ENCODE results near the gene SZRD1.
"Not testable (repeated sequence)": the region's sequence is repeated elsewhere in the genome, so short reads cannot be mapped to it uniquely, and the experiment has no call there.

Gene SZRD1

DNA sequence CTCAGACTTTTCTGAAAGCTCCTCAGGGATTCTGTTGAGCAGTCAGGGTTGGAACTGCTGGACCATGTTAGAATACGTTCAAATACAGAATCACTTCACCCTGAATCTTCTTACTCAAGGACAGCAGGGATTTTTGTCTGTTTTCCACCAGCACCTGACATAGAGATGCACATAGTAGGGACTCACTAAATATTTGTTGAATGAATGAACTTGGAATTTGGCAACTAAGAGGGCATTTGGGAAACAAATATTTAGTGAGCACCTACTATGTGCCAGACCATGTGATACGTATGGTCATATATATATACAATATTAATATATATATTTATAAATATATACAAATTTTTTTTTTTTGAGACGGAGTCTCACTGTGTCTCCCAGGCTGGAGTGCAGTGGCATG lies 10.2 kb upstream of the SZRD1 start:
- ChIA-PET POLR2A (no interaction called here), CTCF (no interaction called here)
- no peak overlapping the region for H3K4me3 ChIP-seq (ENCODE audit: low read depth, low read length)
- DNase-seq (ENCODE audit: low read depth, low spot score): no peak
- no peak for TF ChIP-seq CTCF (IDR thresholded peaks at IDR 0.05; ENCODE audit: insufficient read depth, low read length, missing control alignments)

DNA sequence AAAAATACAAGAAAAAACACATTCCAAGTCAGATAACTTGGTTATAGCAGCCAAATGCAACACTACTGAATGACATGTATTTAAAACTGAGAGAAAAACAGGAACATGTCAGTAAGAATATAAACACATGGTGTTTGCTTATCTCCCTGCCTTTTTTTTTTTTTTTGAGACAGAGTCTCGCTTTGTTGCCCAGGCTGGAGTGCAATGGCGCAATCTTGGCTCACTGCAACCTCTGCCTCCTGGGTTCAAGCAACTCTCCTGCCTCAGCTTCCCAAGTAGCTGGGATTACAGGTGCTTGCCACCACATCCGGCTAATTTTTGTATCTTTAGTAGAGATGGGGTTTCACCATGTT lies 1.9 kb upstream of the SZRD1 start:
- CTCF ChIA-PET: interaction anchor here (0.9 to 7.4 kb wide), 11 partner anchors 10 to 356 kb away, joined by 3 to 119 read pairs (median 9); partner anchors contain the start of genes FAM131C, FBXO42 and NECAP2
- DNase-seq (ENCODE audit: low read depth, low spot score): peak; percentile 21
- POLR2A ChIA-PET; H3K4me3 ChIP-seq (ENCODE audit: low read depth, low read length): not testable (repeated sequence)

DNA sequence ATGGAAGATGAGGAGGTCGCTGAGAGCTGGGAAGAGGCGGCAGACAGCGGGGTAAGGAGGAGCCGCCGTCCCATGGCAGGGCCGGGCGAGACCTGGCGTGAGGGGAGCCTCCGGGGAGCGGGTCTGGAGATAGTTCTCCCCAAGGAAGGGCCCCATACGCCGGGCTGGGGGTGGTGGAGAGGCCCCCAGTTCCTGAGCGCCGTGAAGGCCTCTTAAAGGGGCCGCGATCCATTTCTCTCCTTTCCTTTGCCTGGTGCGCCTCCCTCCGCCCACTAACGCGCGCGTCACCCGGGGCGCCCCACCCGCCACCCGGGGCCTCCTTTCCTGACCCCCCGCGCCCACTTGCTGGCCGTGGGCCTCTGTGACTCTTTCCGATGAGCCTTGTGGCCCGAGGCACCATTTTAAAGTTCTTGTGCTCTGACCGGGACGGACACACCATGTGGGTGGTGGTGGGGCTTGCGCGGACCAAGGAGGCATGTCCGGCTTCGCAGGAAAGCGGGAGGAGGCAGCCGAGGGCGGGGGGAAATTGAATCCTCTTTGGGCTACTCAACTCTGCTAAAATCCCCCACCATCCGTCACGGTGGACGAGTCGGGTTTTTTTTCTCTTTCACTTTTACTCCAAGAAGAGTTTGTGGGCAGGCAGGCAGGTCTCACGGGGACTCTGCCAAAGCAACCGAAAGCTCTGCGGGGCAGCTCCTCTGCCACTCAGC lies 371 bp downstream of the SZRD1 start:
- no peak for TF ChIP-seq CTCF (IDR thresholded peaks at IDR 0.05; ENCODE audit: insufficient read depth, low read length, missing control alignments)
- H3K4me3 ChIP-seq (ENCODE audit: low read depth, low read length): peak overlapping the region; percentile 87
- ChIA-PET CTCF (interaction anchor here (1.1 kb wide), 1 partner anchor 122 kb away, joined by 3 read pairs; no protein-coding TSS in a partner anchor), POLR2A (interaction anchor here (1.0 kb wide), 1 partner anchor 15 kb away, joined by 5 read pairs; the partner anchor contains the start of gene FBXO42)
- peak; percentile 23 for DNase-seq (ENCODE audit: low read depth, low spot score)

DNA sequence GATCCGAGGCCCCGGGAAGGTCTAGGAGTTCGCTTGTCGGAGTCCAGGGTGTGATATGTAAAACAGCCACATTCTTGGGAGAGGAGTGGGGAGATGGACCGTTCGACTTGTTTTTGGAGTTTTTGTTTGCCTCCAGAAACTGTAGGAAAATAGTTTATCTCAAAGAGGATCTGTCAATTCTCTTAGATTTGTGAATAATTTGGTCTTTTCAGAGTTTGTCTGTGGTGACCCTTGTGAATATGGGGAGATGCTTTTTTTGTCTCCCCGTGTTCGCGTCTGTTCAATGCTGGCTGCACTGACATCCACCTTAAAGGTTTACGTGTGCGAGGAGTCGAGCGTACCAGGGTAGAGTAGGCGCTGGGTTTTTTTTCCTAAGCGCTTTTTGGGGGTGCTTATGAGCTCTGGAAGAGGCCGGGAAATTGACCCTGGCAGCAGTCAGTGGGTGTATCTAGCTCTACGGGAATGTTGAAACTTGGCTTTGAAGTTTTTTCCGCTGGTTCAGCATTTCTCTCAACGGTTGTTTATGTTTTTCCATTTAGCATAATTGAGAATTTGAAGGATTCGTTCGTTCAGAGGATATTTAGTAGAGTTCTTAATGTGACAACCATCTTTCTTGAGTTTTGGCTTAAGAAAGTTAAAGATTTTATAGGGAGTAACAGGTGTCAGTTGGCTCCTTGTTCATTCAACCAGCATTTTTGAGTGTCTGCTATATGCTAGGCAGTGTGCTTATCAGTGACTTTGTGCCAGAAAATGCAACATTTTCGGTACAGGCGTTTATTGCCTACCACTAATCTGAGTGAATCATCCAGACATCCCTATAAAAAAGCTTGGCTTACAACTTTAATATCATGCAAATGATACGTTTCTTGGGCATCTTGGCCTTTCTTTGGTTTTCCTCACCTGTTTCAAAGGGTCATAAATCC lies 1.2 kb downstream of the SZRD1 start:
- peak overlapping the region; percentile 87 for H3K4me3 ChIP-seq (ENCODE audit: low read depth, low read length)
- ChIA-PET CTCF (no interaction called here), POLR2A (interaction anchor here (1.0 kb wide), 1 partner anchor 16 kb away, joined by 5 read pairs; the partner anchor contains the start of gene FBXO42)
- peak; percentile 21 for DNase-seq (ENCODE audit: low read depth, low spot score)
- TF ChIP-seq CTCF (IDR thresholded peaks at IDR 0.05; ENCODE audit: insufficient read depth, low read length, missing control alignments): no peak

DNA sequence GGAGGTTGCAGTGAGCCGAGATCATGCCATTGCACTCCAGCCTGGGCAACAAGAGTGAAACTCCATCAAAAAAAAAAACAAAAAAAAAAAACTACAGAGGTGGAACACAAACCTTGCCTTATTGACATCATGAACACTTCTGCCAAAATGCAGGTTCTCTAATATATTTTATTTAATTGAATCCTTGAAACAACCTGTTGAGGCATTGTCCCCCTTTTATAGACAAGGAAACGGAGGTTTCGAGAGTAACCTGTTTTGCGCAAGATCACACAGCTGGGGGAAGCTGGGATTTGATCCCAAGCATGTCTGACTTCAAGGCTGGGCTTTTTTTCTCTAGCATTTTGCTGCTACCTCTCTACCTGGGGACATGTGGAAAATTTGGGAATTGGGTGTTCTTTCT lies 2.8 kb downstream of the SZRD1 start:
- TF ChIP-seq CTCF (IDR thresholded peaks at IDR 0.05; ENCODE audit: insufficient read depth, low read length, missing control alignments): no peak
- POLR2A ChIA-PET: no interaction called here
- no peak overlapping the region for H3K4me3 ChIP-seq (ENCODE audit: low read depth, low read length)
- no peak for DNase-seq (ENCODE audit: low read depth, low spot score)
- CTCF ChIA-PET: no interaction called here

DNA sequence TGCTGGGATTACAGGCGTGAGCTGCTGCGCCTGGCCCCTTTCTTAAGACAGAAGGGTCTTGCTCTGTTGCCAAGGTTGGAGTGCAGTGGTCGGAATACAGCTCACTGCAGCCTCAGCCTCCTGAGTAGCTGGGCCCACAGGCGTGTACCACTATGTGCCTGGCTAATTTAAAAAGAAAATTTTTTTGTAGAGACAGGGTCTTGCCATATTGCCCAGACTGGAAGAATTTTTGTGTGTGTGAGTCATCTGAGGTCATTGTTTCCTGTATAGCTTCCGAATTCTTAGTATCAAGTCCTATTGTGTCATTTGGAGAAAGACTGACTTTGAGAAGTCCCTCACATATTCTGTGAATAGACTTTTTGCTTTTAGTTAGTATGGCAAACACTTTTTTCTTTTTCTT lies 4.7 kb downstream of the SZRD1 start:
- no peak overlapping the region for H3K4me3 ChIP-seq (ENCODE audit: low read depth, low read length)
- no peak for DNase-seq (ENCODE audit: low read depth, low spot score)
- TF ChIP-seq CTCF (IDR thresholded peaks at IDR 0.05; ENCODE audit: insufficient read depth, low read length, missing control alignments): no peak
- CTCF ChIA-PET: interaction anchor here (0.8 to 1.5 kb wide), 2 partner anchors 19 to 69 kb away, joined by 5 to 9 read pairs; partner anchors contain the start of genes FBXO42 and NECAP2
- POLR2A ChIA-PET: interaction anchor here (1.5 kb wide), 1 partner anchor 14 kb away, joined by 3 read pairs; no protein-coding TSS in a partner anchor
